Effector memory CD4-positive, alpha-beta T cell (primary cell): ENCODE data around the gene ZFHX2.

ENCODE experiments used
- DNase-seq, 3 donors: peaks; one replicate each; pipeline ENCODE4 v3.0.0-alpha.2; 2020
- H3K27ac ChIP-seq: 2 replicates; pipeline ENCODE4 v1.7.0; 2013; ENCODE audit warnings: mild to moderate bottlenecking, low read length, moderate library complexity; ENCODE audit not compliant: insufficient read depth, poor library complexity, severe bottlenecking
- H3K27me3 ChIP-seq: replicated peaks from 2 replicates; pipeline ENCODE4 v1.7.0; 2013; ENCODE audit warnings: mild to moderate bottlenecking, low read length; ENCODE audit not compliant: insufficient read depth, control insufficient read depth, poor library complexity, severe bottlenecking
- H3K36me3 ChIP-seq: 2 replicates; pipeline ENCODE4 v1.7.0; 2013; ENCODE audit warnings: mild to moderate bottlenecking, low read length, moderate library complexity; ENCODE audit not compliant: control insufficient read depth, insufficient read depth
- H3K4me1 ChIP-seq: 2 replicates; pipeline ENCODE4 v1.7.0; 2013; ENCODE audit warnings: low read length, mild to moderate bottlenecking; ENCODE audit not compliant: control insufficient read depth, insufficient read depth, poor library complexity, severe bottlenecking
- H3K4me3 ChIP-seq: 2 replicates; pipeline ENCODE4 v1.7.0; 2013; ENCODE audit warnings: low read length, low read depth, mild to moderate bottlenecking; ENCODE audit not compliant: insufficient read depth, poor library complexity, severe bottlenecking
- H3K9me3 ChIP-seq: 2 replicates; pipeline ENCODE4 v1.7.0; 2013; ENCODE audit warnings: mild to moderate bottlenecking, low read length, moderate library complexity; ENCODE audit not compliant: control insufficient read depth

ZFHX2 gene

GRCh38 chr14:23487216-23487615 lies 64.3 kb downstream of the ZFHX2 start:
- H3K27ac ChIP-seq, result no peak overlapping the region
- H3K4me3 ChIP-seq, result no peak overlapping the region
- no peaks in the 10 kb centered on the region for H3K9me3 ChIP-seq
- peaks cover 32% of the 10 kb centered on the region for H3K36me3 ChIP-seq
- DNase-seq, result no peak
- H3K4me1 ChIP-seq, result no peaks in the 10 kb centered on the region
- H3K27me3 ChIP-seq, result no peaks in the 10 kb centered on the region

- H3K4me3 ChIP-seq, result no peak overlapping the region
- peaks cover 32% of the 10 kb centered on the region for H3K36me3 ChIP-seq
- no peaks in the 10 kb centered on the region for H3K4me1 ChIP-seq
- no peak for DNase-seq
- no peak overlapping the region for H3K27ac ChIP-seq
- no peaks in the 10 kb centered on the region for H3K27me3 ChIP-seq
- H3K9me3 ChIP-seq, result no peaks in the 10 kb centered on the region
Observed at GRCh38 chr14:23486036-23486435, 65.5 kb downstream of the ZFHX2 start.

GRCh38 chr14:23485326-23485725 lies 66.2 kb downstream of the ZFHX2 start:
- Histone ChIP-seq H3K27ac (no peak overlapping the region), H3K27me3 (no peaks in the 10 kb centered on the region), H3K4me3 (no peak overlapping the region), H3K9me3 (no peaks in the 10 kb centered on the region), H3K4me1 (no peaks in the 10 kb centered on the region), H3K36me3 (peaks cover 32% of the 10 kb centered on the region)
- no peak for DNase-seq

GRCh38 chr14:23483236-23483854 lies 68.2 kb downstream of the ZFHX2 start:
- H3K36me3 ChIP-seq, result peaks cover 40% of the 10 kb centered on the region
- H3K4me3 ChIP-seq, result no peak overlapping the region
- H3K27ac ChIP-seq, result no peak overlapping the region
- DNase-seq, result no peak
- H3K4me1 ChIP-seq, result no peaks in the 10 kb centered on the region
- H3K9me3 ChIP-seq, result no peaks in the 10 kb centered on the region
- H3K27me3 ChIP-seq, result no peaks in the 10 kb centered on the region

- Histone ChIP-seq H3K4me3 (no peak overlapping the region), H3K4me1 (no peaks in the 10 kb centered on the region), H3K9me3 (no peaks in the 10 kb centered on the region)
Observed at GRCh38 chr14:23482823-23483148, 68.8 kb downstream of the ZFHX2 start.

GRCh38 chr14:23481979-23482822 lies 69.4 kb downstream of the ZFHX2 start:
- DNase-seq, result no peak
- Histone ChIP-seq H3K27ac (no peak overlapping the region), H3K4me3 (no peak overlapping the region), H3K27me3 (no peaks in the 10 kb centered on the region), H3K36me3 (peaks cover 45% of the 10 kb centered on the region), H3K9me3 (no peaks in the 10 kb centered on the region), H3K4me1 (no peaks in the 10 kb centered on the region)

More at GRCh38 chr14:23482823-23483148, 68.8 kb downstream of the ZFHX2 start:
- Histone ChIP-seq H3K27me3 (no peaks in the 10 kb centered on the region), H3K36me3 (peaks cover 42% of the 10 kb centered on the region), H3K27ac (no peak overlapping the region)
- no peak for DNase-seq

GRCh38 chr14:23481362-23481970 lies 70.1 kb downstream of the ZFHX2 start:
- H3K9me3 ChIP-seq, result no peaks in the 10 kb centered on the region
- DNase-seq, result no peak
- H3K27ac ChIP-seq, result no peak overlapping the region
- H3K36me3 ChIP-seq, result peaks cover 47% of the 10 kb centered on the region
- no peaks in the 10 kb centered on the region for H3K4me1 ChIP-seq
- no peak overlapping the region for H3K4me3 ChIP-seq
- no peaks in the 10 kb centered on the region for H3K27me3 ChIP-seq

- peak; percentile 11 to 44 (median 28) for DNase-seq
- no peak overlapping the region for H3K4me3 ChIP-seq
- H3K27ac ChIP-seq, result no peak overlapping the region
- H3K4me1 ChIP-seq, result no peaks in the 10 kb centered on the region
- H3K27me3 ChIP-seq, result no peaks in the 10 kb centered on the region
- H3K9me3 ChIP-seq, result no peaks in the 10 kb centered on the region
- peaks cover 59% of the 10 kb centered on the region for H3K36me3 ChIP-seq
Observed at GRCh38 chr14:23478109-23478759, 73.3 kb downstream of the ZFHX2 start.

GRCh38 chr14:23470947-23471346 lies 80.6 kb downstream of the ZFHX2 start:
- Histone ChIP-seq H3K9me3 (no peaks in the 10 kb centered on the region), H3K27me3 (no peaks in the 10 kb centered on the region), H3K4me3 (no peak overlapping the region), H3K4me1 (peaks cover 7% of the 10 kb centered on the region), H3K27ac (no peak overlapping the region), H3K36me3 (peaks cover 51% of the 10 kb centered on the region)
- no peak for DNase-seq
